OCI-LY1 (cell line): Measurements from ENCODE around the gene SERTAD4.

ENCODE experiments used
- EZH2 ChIP-seq: fragments of 200-600 bp; sonication (generic), shearing (Covaris generic); IDR thresholded peaks from 2 replicates; pipeline ENCODE4 v1.8.0; 2017; ENCODE audit warnings: borderline replicate concordance, mixed run types, mild to moderate bottlenecking, antibody characterized with exemption, low read length, moderate library complexity, mixed read lengths
- TF ChIP-seq, protein P1 (sequence below): fragments of 200-600 bp; sonication (generic), shearing (Covaris generic); IDR thresholded peaks from 2 replicates; pipeline ENCODE4 v1.5.1; 2017; ENCODE audit warnings: mild to moderate bottlenecking, antibody characterized with exemption, low read length, moderate library complexity, mixed read lengths

DNA sequence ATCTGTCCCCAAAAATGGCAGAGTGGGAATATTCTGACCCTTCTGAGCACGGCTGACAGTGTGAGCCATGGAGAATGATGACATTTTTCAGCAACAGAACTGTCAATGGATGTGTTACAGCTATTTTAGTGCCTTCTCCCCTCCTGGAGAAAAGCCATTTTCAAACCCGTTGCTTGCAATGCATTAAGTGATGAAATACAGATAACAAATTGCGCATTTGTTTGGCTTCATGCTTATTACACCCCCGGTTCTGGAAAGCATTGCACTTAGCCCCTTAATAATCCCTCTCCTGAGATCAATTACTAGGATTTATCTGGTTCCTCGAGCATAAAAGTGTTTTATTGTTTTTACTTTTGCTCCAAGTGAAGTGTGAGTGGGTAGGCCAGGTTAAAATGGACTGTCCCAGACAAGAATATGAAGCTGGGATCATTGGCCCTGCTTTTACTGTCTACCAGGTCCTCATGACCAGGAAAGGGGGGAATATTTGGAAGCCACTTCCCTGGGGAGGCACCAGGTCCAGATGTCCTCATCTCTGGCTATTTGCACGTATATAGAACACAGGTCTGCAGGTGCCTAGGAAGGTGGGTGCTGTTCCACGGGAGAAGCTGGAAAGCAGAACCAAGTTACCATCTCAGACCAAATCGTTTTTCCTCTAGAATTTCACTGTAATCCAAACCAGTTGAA is 58.6 kb downstream of the SERTAD4 start:
- TF ChIP-seq, protein P1, sequence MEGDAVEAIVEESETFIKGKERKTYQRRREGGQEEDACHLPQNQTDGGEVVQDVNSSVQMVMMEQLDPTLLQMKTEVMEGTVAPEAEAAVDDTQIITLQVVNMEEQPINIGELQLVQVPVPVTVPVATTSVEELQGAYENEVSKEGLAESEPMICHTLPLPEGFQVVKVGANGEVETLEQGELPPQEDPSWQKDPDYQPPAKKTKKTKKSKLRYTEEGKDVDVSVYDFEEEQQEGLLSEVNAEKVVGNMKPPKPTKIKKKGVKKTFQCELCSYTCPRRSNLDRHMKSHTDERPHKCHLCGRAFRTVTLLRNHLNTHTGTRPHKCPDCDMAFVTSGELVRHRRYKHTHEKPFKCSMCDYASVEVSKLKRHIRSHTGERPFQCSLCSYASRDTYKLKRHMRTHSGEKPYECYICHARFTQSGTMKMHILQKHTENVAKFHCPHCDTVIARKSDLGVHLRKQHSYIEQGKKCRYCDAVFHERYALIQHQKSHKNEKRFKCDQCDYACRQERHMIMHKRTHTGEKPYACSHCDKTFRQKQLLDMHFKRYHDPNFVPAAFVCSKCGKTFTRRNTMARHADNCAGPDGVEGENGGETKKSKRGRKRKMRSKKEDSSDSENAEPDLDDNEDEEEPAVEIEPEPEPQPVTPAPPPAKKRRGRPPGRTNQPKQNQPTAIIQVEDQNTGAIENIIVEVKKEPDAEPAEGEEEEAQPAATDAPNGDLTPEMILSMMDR: no peak
- TF ChIP-seq EZH2: no peak
